ENCODE data around the gene CFAP20DC. TPM values are rescaled to one million over a fixed set of nuclear protein-coding genes. Genes with fewer than 3 reads are reported as not detected.

CFAP20DC gene
- total RNA-seq, 4 donors from 2014 or later: 0.17 to 0.32 (median 0.23) TPM; not detected in 1

GRCh38 chr3:58938057-58938456 lies 111.8 kb downstream of the CFAP20DC start:
- TF ChIP-seq EP300 (IDR thresholded peaks at IDR 0.05): no peak
- no peak for TF ChIP-seq CTCF (IDR thresholded peaks at IDR 0.05)
- no peak for TF ChIP-seq POLR2AphosphoS5 (IDR thresholded peaks at IDR 0.05)
- peaks cover 0 to 7% (median 0%) of the 10 kb centered on the region in 4 donors for H3K9me3 ChIP-seq
- no peaks in the 10 kb centered on the region for H3K4me1 ChIP-seq
- no peak overlapping the region for H3K4me3 ChIP-seq
- H3K36me3 ChIP-seq: no peaks in the 10 kb centered on the region
- H3K27me3 ChIP-seq: no peaks in the 10 kb centered on the region
- no peak for DNase-seq (ENCODE audit: extremely low spot score)
- 76% methylated on average over 2 of the region's 2 CpGs for WGBS
- H3K27ac ChIP-seq (replicated peaks in 1 of 4): no peak overlapping the region
- intact Hi-C loops (cut with DNase I): no loop called here

- Histone ChIP-seq H3K9me3 (peaks cover 0 to 10% (median 0%) of the 10 kb centered on the region in 4 donors), H3K36me3 (no peaks in the 10 kb centered on the region), H3K27ac (replicated peaks in 1 of 4) (no peak overlapping the region), H3K27me3 (no peaks in the 10 kb centered on the region), H3K4me1 (no peaks in the 10 kb centered on the region), H3K4me3 (no peak overlapping the region)
- WGBS: 84% methylated on average over 1 of the region's 1 CpG
- no peak for DNase-seq (ENCODE audit: extremely low spot score)
- TF ChIP-seq POLR2AphosphoS5 (IDR thresholded peaks at IDR 0.05) (no peak), EP300 (IDR thresholded peaks at IDR 0.05) (no peak), CTCF (IDR thresholded peaks at IDR 0.05) (no peak), POLR2A (IDR thresholded peaks at IDR 0.05; ENCODE audit: low read depth) (no peak)
- intact Hi-C loops (cut with DNase I): no loop called here
Measured at GRCh38 chr3:58924578-58924977, 125.2 kb downstream of the CFAP20DC start.

GRCh38 chr3:58900386-58900785 lies 149.4 kb downstream of the CFAP20DC start:
- intact Hi-C loops (cut with DNase I): no loop called here
- Histone ChIP-seq H3K4me3 (no peak overlapping the region), H3K36me3 (no peaks in the 10 kb centered on the region), H3K27ac (replicated peaks in 1 of 4) (no peak overlapping the region), H3K9me3 (peaks cover 0 to 4% (median 0%) of the 10 kb centered on the region in 4 donors), H3K4me1 (peaks cover 0 to 4% (median 0%) of the 10 kb centered on the region in 4 donors), H3K27me3 (no peaks in the 10 kb centered on the region)
- WGBS: 89% methylated on average over 1 of the region's 1 CpG
- TF ChIP-seq POLR2A (IDR thresholded peaks at IDR 0.05; ENCODE audit: low read depth) (no peak), CTCF (IDR thresholded peaks at IDR 0.05) (no peak), POLR2AphosphoS5 (IDR thresholded peaks at IDR 0.05) (no peak), EP300 (IDR thresholded peaks at IDR 0.05) (no peak)
- DNase-seq (ENCODE audit: extremely low spot score): no peak

- Histone ChIP-seq H3K4me3 (no peak overlapping the region), H3K27ac (replicated peaks in 1 of 4) (no peak overlapping the region), H3K27me3 (no peaks in the 10 kb centered on the region), H3K36me3 (no peaks in the 10 kb centered on the region), H3K9me3 (peaks cover 0 to 5% (median 0%) of the 10 kb centered on the region in 4 donors), H3K4me1 (peaks cover 0 to 4% (median 0%) of the 10 kb centered on the region in 4 donors)
- WGBS: 46% methylated on average over 2 of the region's 2 CpGs
- intact Hi-C loops (cut with DNase I): no loop called here
- no peak for DNase-seq (ENCODE audit: extremely low spot score)
- TF ChIP-seq POLR2AphosphoS5 (IDR thresholded peaks at IDR 0.05) (no peak), POLR2A (IDR thresholded peaks at IDR 0.05; ENCODE audit: low read depth) (no peak), EP300 (IDR thresholded peaks at IDR 0.05) (no peak), CTCF (IDR thresholded peaks at IDR 0.05) (no peak)
Measured at GRCh38 chr3:58899953-58900298, 149.9 kb downstream of the CFAP20DC start.

Measured in esophagus muscularis mucosa (tissue), 4 donors.